MM.1S (cell line): ENCODE data around the gene CXorf58.

Experiments
- DNase-seq: peaks from one replicate; pipeline ENCODE4 v3.0.0-alpha.2; 2015
- H2AFZ ChIP-seq: fragments of 300-600 bp; sonication (generic); 2 replicates; pipeline ENCODE4 v1.6.0; 2016; ENCODE audit warnings: antibody characterized with exemption, low read length
- H3F3A ChIP-seq: fragments of 300-600 bp; sonication (generic); 2 replicates; pipeline ENCODE4 v1.6.1; 2016; ENCODE audit warnings: mild to moderate bottlenecking, antibody characterized with exemption, low read length, moderate library complexity, mixed read lengths; ENCODE audit not compliant: insufficient read depth
- H3K27ac ChIP-seq: fragments of 300-600 bp; sonication (generic); 2 replicates; pipeline ENCODE4 v1.5.1; 2016; ENCODE audit warnings: mild to moderate bottlenecking, low read length
- H3K27me3 ChIP-seq: fragments of 300-600 bp; sonication (generic); replicated peaks from 2 replicates; pipeline ENCODE4 v1.6.0; 2016; ENCODE audit warnings: low read length; ENCODE audit not compliant: insufficient read depth
- H3K36me3 ChIP-seq: fragments of 300-600 bp; sonication (generic); replicated peaks from 2 replicates; pipeline ENCODE4 v1.6.1; 2016; ENCODE audit warnings: mild to moderate bottlenecking, low read length, mixed read lengths; ENCODE audit not compliant: insufficient read depth
- H3K4me1 ChIP-seq: fragments of 300-600 bp; sonication (generic); 2 replicates; pipeline ENCODE4 v1.6.1; 2016; ENCODE audit warnings: low read length, mixed read lengths
- H3K4me2 ChIP-seq: fragments of 300-600 bp; sonication (generic); 2 replicates; pipeline ENCODE4 v1.6.0; 2016; ENCODE audit warnings: low read depth, low read length
- H3K4me3 ChIP-seq: fragments of 300-600 bp; sonication (generic); 2 replicates; pipeline ENCODE4 v1.5.1; 2016; ENCODE audit warnings: low read length, mixed read lengths
- H3K79me2 ChIP-seq: fragments of 300-600 bp; sonication (generic); 2 replicates; pipeline ENCODE4 v1.6.1; 2016; ENCODE audit warnings: mixed run types, low read length, mixed read lengths
- H3K9ac ChIP-seq: fragments of 300-600 bp; sonication (generic); 2 replicates; pipeline ENCODE4 v1.6.1; 2016; ENCODE audit warnings: low read length, mixed read lengths
- H3K9me2 ChIP-seq: fragments of 300-600 bp; sonication (generic); replicated peaks from 2 replicates; pipeline ENCODE4 v1.6.1; 2016; ENCODE audit warnings: mild to moderate bottlenecking, low read length, mixed read lengths; ENCODE audit not compliant: insufficient read depth
- H3K9me3 ChIP-seq: fragments of 300-600 bp; sonication (generic); replicated peaks from 2 replicates; pipeline ENCODE4 v1.6.1; 2016; ENCODE audit warnings: mild to moderate bottlenecking, low read length, mixed read lengths; ENCODE audit not compliant: insufficient read depth
- H4K20me1 ChIP-seq: fragments of 300-600 bp; sonication (generic); 2 replicates; pipeline ENCODE4 v1.6.1; 2016; ENCODE audit warnings: mild to moderate bottlenecking, low read length, moderate library complexity, mixed read lengths; ENCODE audit not compliant: insufficient read depth
- EZH2 ChIP-seq: fragments of 300-600 bp; sonication (generic); optimal IDR thresholded peaks from 2 replicates; pipeline ENCODE3; 2017; ENCODE audit warnings: low read depth, mild to moderate bottlenecking, antibody characterized with exemption, low read length, mixed read lengths
- EZH2phosphoT487 ChIP-seq: fragments of 300-600 bp; sonication (generic); IDR thresholded peaks from 2 replicates; pipeline ENCODE4 v1.6.1; 2018; ENCODE audit warnings: antibody characterized with exemption, low read length
- TF ChIP-seq, protein P1 (sequence below): fragments of 300-600 bp; sonication (generic); IDR thresholded peaks from 2 replicates; pipeline ENCODE4 v1.5.1; 2016; ENCODE audit warnings: antibody characterized with exemption, low read length, mixed read lengths

Gene CXorf58

DNA sequence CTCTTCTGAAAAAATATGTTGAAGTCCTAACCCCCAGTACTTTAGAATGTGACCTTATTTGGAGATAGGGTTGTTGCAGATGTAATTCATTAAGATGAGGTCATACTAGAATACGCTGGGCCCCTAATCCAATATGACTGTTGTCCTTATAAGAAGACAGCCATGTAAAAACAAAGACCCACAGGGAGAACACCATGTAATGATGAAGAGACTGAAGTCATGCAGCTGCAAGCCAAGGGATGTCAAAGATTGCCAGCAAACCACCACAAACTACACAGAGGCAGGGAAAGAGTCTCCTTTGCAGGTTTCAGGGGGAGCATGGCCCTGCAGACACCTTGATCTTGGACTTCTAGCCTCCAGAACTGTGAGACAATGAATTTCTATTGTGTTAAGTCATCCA lies 37.4 kb downstream of the CXorf58 start:
- Histone ChIP-seq H3F3A (no peaks in the 10 kb centered on the region), H3K36me3 (no peaks in the 10 kb centered on the region), H3K27me3 (no peaks in the 10 kb centered on the region), H3K79me2 (no peaks in the 10 kb centered on the region), H3K9me2 (no peaks in the 10 kb centered on the region), H3K27ac (no peak overlapping the region), H3K4me3 (no peak overlapping the region), H3K9me3 (no peaks in the 10 kb centered on the region), H3K4me1 (no peaks in the 10 kb centered on the region), H4K20me1 (no peaks in the 10 kb centered on the region), H3K9ac (no peak overlapping the region), H2AFZ (no peak overlapping the region), H3K4me2 (no peak overlapping the region)
- no peak for DNase-seq
- TF ChIP-seq EZH2 (no peak), EZH2phosphoT487 (no peak)
- TF ChIP-seq, protein P1, sequence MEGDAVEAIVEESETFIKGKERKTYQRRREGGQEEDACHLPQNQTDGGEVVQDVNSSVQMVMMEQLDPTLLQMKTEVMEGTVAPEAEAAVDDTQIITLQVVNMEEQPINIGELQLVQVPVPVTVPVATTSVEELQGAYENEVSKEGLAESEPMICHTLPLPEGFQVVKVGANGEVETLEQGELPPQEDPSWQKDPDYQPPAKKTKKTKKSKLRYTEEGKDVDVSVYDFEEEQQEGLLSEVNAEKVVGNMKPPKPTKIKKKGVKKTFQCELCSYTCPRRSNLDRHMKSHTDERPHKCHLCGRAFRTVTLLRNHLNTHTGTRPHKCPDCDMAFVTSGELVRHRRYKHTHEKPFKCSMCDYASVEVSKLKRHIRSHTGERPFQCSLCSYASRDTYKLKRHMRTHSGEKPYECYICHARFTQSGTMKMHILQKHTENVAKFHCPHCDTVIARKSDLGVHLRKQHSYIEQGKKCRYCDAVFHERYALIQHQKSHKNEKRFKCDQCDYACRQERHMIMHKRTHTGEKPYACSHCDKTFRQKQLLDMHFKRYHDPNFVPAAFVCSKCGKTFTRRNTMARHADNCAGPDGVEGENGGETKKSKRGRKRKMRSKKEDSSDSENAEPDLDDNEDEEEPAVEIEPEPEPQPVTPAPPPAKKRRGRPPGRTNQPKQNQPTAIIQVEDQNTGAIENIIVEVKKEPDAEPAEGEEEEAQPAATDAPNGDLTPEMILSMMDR = no peak

DNA sequence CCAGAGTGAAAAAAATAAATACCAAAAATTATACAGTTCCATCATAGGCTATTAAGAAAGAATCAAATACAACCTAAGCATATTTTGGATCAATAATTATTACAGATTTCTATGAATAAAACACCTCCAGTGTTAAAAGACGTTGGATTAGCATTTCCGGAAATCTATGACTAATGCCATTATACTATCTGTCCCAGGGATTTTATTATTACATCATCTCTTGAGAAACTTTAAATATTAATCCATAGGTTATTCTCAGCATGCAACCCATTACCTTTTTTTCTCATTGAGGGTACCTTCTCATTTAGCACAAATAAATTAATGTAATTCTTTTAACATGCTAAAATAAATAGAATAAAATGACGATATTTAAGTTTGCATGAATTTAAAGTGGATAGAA lies 44.6 kb downstream of the CXorf58 start:
- Histone ChIP-seq H3K9ac (no peak overlapping the region), H3K9me3 (no peaks in the 10 kb centered on the region), H3K27me3 (no peaks in the 10 kb centered on the region), H3K4me2 (peak overlapping the region; percentile 75; the same call in 1 of the 2 replicates), H3K79me2 (no peaks in the 10 kb centered on the region), H3K27ac (no peak overlapping the region), H3K36me3 (no peaks in the 10 kb centered on the region), H3K4me1 (no peaks in the 10 kb centered on the region), H2AFZ (peak overlapping the region; percentile 61; the same call in 1 of the 2 replicates), H3F3A (no peaks in the 10 kb centered on the region), H3K4me3 (no peak overlapping the region), H3K9me2 (no peaks in the 10 kb centered on the region), H4K20me1 (no peaks in the 10 kb centered on the region)
- DNase-seq = no peak
- TF ChIP-seq EZH2phosphoT487 = no peak
- no peak for TF ChIP-seq EZH2
- TF ChIP-seq, protein P1 = no peak

DNA sequence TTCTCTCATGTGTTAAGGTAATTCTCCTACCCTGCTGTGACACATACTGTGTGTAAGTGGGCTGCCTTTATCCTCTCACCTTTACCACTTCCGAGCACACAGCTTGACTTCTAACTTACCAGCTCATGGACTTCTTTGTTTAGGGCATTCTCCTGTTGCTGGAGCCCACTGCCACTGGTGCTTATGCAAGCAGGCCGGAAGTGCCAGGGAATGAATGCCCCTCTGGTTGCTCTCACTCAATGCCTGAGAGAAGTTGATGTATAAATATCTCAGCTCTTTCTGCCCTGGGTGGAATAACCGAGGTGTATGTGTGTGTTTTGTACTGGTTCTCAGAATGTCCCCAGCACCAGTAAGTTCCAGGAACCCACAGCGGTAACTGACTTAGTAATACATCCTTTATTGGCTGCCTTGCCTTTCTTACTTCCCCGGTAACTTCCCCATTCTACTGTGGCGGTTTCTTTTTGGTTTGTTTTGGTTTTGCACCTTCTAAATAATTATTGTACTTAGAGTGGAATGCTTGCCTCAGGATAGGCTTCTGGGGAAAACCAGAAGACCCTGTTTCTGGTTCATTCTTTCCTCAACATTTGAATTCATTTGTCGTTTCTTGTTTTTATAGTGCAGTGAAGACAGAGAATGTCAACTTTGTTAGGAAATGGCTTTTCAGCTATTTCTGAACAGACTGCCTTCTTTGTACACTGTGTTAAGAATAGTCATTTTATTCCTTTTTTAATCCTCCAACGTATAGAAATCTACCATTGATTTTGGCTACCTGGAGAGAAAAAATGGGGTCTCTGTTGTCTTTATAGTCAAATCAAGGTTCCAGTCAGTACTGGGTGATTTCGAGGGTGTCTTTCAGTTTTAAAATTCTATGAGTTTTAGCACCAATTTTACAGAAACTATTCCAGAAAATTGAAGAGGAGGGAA lies 45.4 kb downstream of the CXorf58 start:
- peak; percentile 35 for DNase-seq
- Histone ChIP-seq H3F3A (no peaks in the 10 kb centered on the region), H3K4me1 (no peaks in the 10 kb centered on the region), H2AFZ (peak overlapping the region; percentile 61), H3K27ac (peak overlapping the region; percentile 31; the same call in 1 of the 2 replicates), H3K4me2 (peak overlapping the region; percentile 75), H3K36me3 (no peaks in the 10 kb centered on the region), H3K9me3 (no peaks in the 10 kb centered on the region), H3K27me3 (no peaks in the 10 kb centered on the region), H3K9me2 (no peaks in the 10 kb centered on the region), H3K4me3 (peak overlapping the region; percentile 47), H4K20me1 (no peaks in the 10 kb centered on the region), H3K9ac (peak overlapping the region; percentile 27; the same call in 1 of the 2 replicates), H3K79me2 (no peaks in the 10 kb centered on the region)
- TF ChIP-seq EZH2 = no peak
- TF ChIP-seq, protein P1 = no peak
